DND-41 (cell line): ENCODE results near the gene MORN3.
"Not testable (repeated sequence)": the region's sequence is repeated elsewhere in the genome, so short reads cannot be mapped to it uniquely, and the experiment has no call there.

ENCODE experiments used
- ATAC-seq: fragments of 200-7000 bp; cut with Tn5 transposase; 3 replicates; pipeline ENCODE4 v1.9.1; 2021; ENCODE audit warnings: low read depth; ENCODE audit not compliant: insufficient read depth
- DNase-seq: peaks from one replicate; pipeline ENCODE4 v3.0.0-alpha.2; 2020
- H2AFZ ChIP-seq: 2 replicates; pipeline ENCODE4 v1.6.0; 2012; ENCODE audit warnings: low read depth, low read length
- H3K27ac ChIP-seq: 2 replicates; pipeline ENCODE4 v1.5.1; 2012; ENCODE audit warnings: low read length, inconsistent platforms
- H3K27me3 ChIP-seq: fragments of 200-600 bp; sonication (generic); 2 replicates; pipeline ENCODE4 v1.6.0; 2012; ENCODE audit warnings: low read length, mild to moderate bottlenecking, inconsistent platforms; ENCODE audit not compliant: insufficient read depth, poor library complexity
- H3K36me3 ChIP-seq: 2 replicates; pipeline ENCODE4 v1.5.1; 2012; ENCODE audit warnings: low read length, inconsistent platforms; ENCODE audit not compliant: insufficient read depth
- H3K4me1 ChIP-seq: 2 replicates; pipeline ENCODE4 v1.5.1; 2012; ENCODE audit warnings: mild to moderate bottlenecking, low read length; ENCODE audit not compliant: insufficient read depth
- H3K4me2 ChIP-seq: 2 replicates; pipeline ENCODE4 v1.6.0; 2012; ENCODE audit warnings: mild to moderate bottlenecking, moderate library complexity, low read length, inconsistent platforms; ENCODE audit not compliant: insufficient read depth
- H3K4me3 ChIP-seq, 2 experiments: fragments of 200-600 bp in 1 of 2; shearing (Covaris generic) in 1 of 2; 2 replicates each; pipeline ENCODE4 v1.5.1; 2012 to 2016; ENCODE audit warnings: inconsistent platforms in 2 of 2, low read length in 2 of 2, mild to moderate bottlenecking in 2 of 2, low read depth in 1 of 2, moderate library complexity in 1 of 2
- H3K79me2 ChIP-seq: 2 replicates; pipeline ENCODE4 v1.6.0; 2012; ENCODE audit warnings: low read length, inconsistent platforms; ENCODE audit not compliant: insufficient read depth
- H3K9ac ChIP-seq: 2 replicates; pipeline ENCODE4 v1.6.0; 2012; ENCODE audit warnings: low read depth, mild to moderate bottlenecking, inconsistent platforms, low read length, moderate library complexity
- H3K9me3 ChIP-seq: 2 replicates; pipeline ENCODE4 v1.5.1; 2012; ENCODE audit warnings: low read length, moderate library complexity, mild to moderate bottlenecking, inconsistent platforms; ENCODE audit not compliant: insufficient read depth, severe bottlenecking
- H4K20me1 ChIP-seq: 2 replicates; pipeline ENCODE4 v1.6.0; 2012; ENCODE audit warnings: low read length; ENCODE audit not compliant: insufficient read depth
- CTCF ChIP-seq: IDR thresholded peaks from 2 replicates; pipeline ENCODE4 v1.5.1; 2012; ENCODE audit warnings: borderline replicate concordance, low read length, moderate library complexity, mild to moderate bottlenecking; ENCODE audit not compliant: poor library complexity, severe bottlenecking; ENCODE audit errors: extremely low read depth
- EZH2 ChIP-seq: IDR thresholded peaks from 3 replicates; pipeline ENCODE4 v1.6.1; 2012; ENCODE audit warnings: borderline replicate concordance, low read depth, mild to moderate bottlenecking, moderate library complexity, low read length, inconsistent platforms; ENCODE audit not compliant: severe bottlenecking

MORN3 gene

GRCh38 chr12:121712190-121712460, 42.7 kb upstream of the MORN3 start:
- DNase-seq (peak; percentile 31), ATAC-seq (peak; percentile 63)
- Histone ChIP-seq H3K4me2 (peak overlapping the region; percentile 89), H3K4me3 (peak overlapping the region; percentile 32 to 70; a peak in 3 of 4 replicates), H3K79me2 (peaks cover 10% of the 10 kb centered on the region), H3K4me1 (peaks cover 26% of the 10 kb centered on the region), H3K9ac (peak overlapping the region; percentile 62), H3K27ac (peak overlapping the region; percentile 55), H3K9me3 (no peaks in the 10 kb centered on the region), H3K36me3 (no peaks in the 10 kb centered on the region; the same call in 1 of the 2 replicates), H3K27me3 (no peaks in the 10 kb centered on the region), H4K20me1 (peaks cover 5% of the 10 kb centered on the region; the same call in 1 of the 2 replicates), H2AFZ (peak overlapping the region; percentile 76)
- TF ChIP-seq CTCF, result no peak
- no peak for TF ChIP-seq EZH2

DNA sequence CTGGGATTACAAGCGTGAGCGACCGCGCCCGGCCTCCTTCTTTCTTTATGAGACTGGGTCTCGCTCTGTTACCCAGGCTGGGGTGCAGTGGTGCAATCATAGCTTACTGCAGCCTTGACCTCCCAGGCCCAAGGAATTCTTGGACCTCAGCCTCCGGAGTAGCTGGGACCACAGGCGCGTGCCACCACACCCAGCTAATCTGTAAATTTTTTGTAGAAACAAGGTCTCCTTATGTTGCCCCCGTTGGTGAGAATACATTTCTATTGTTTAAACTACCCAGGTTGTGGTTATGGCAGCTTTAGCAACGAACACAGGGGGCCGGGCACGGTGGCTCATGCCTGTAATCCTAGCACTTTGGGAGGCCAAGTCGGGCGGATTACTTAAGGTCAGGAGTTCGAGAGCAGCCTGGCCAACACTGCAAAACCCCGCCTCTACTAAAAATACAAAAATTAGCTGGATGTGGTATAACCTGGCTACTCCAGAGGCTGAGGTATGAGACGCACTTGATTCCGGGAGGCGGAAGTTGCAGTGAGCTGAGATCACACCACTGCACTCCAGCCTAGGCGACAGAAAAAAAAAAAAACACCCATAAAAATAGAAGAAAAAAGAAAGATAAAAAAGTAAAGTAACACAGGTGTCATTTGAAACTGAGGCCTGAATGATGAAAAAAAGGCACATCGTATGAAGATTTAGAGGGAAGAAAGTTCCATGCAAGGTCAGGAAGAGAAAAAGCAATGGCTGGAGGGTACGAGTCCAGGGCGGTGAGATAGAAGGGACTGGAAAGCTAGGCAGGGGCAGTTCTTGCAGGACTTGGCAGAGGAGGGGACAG, 42.1 kb upstream of the MORN3 start:
- ATAC-seq, result no peak

GRCh38 chr12:121709478-121709961, 40.1 kb upstream of the MORN3 start:
- no peak for DNase-seq
- Histone ChIP-seq H3K9me3 (no peaks in the 10 kb centered on the region), H3K27me3 (no peaks in the 10 kb centered on the region), H3K4me2 (no peak overlapping the region), H4K20me1 (peaks cover 5% of the 10 kb centered on the region; the same call in 1 of the 2 replicates), H2AFZ (no peak overlapping the region), H3K4me3 (no peak overlapping the region), H3K36me3 (no peaks in the 10 kb centered on the region), H3K9ac (no peak overlapping the region), H3K27ac (no peak overlapping the region), H3K4me1 (peaks cover 26% of the 10 kb centered on the region), H3K79me2 (peaks cover 10% of the 10 kb centered on the region)
- no peak for TF ChIP-seq CTCF
- TF ChIP-seq EZH2, result no peak
- ATAC-seq, result no peak

More for the DNA sequence above, 42.1 kb upstream of the MORN3 start:
- Histone ChIP-seq H3K4me1 (peaks cover 26% of the 10 kb centered on the region), H3K27ac (peak overlapping the region; percentile 55; the same call in 1 of the 2 replicates), H3K9ac (peak overlapping the region; percentile 62), H3K4me2 (peak overlapping the region; percentile 89), H3K36me3 (no peaks in the 10 kb centered on the region; the same call in 1 of the 2 replicates), H3K79me2 (peaks cover 10% of the 10 kb centered on the region), H2AFZ (peak overlapping the region; percentile 76), H3K9me3 (no peaks in the 10 kb centered on the region), H4K20me1 (peaks cover 5% of the 10 kb centered on the region; the same call in 1 of the 2 replicates), H3K27me3 (no peaks in the 10 kb centered on the region), H3K4me3 (peak overlapping the region; percentile 32 to 70; a peak in 3 of 4 replicates)
- TF ChIP-seq CTCF, result no peak
- no peak for TF ChIP-seq EZH2
- DNase-seq, result no peak

GRCh38 chr12:121709064-121709424, 39.6 kb upstream of the MORN3 start:
- H3K4me2 ChIP-seq, result not testable (repeated sequence)

More at GRCh38 chr12:121709064-121709424, 39.6 kb upstream of the MORN3 start:
- not testable (repeated sequence) for H3K27ac ChIP-seq, H3K36me3 ChIP-seq, DNase-seq, ATAC-seq, H4K20me1 ChIP-seq, H3K9ac ChIP-seq, H3K9me3 ChIP-seq, H2AFZ ChIP-seq, H3K4me3 ChIP-seq, H3K27me3 ChIP-seq
- peaks cover 10% of the 10 kb centered on the region for H3K79me2 ChIP-seq
- H3K4me1 ChIP-seq, result peaks cover 25% of the 10 kb centered on the region
